Thymus (tissue), 11 donors: ENCODE results near the gene ITM2C. TPM values are rescaled to one million over a fixed set of nuclear protein-coding genes. Genes with fewer than 3 reads are reported as not detected.

Experiments
- DNase-seq, 9 donors: peaks; one replicate each; pipeline ENCODE4 v3.0.0-alpha.2; 2013; ENCODE audit warnings: low spot score in 9 of 9, low read depth in 6 of 9, missing footprints in 1 of 9
- H3K27ac ChIP-seq, 2 donors: one replicate each; pipeline ENCODE4 v1.5.1; 2013; ENCODE audit warnings: control low read depth in 1 of 2, low read depth in 1 of 2, low read length in 1 of 2, mild to moderate bottlenecking in 1 of 2, moderate library complexity in 1 of 2
- H3K27me3 ChIP-seq, 2 donors: one replicate each; pipeline ENCODE4 v1.5.1; 2013; ENCODE audit warnings: low read length in 1 of 2; ENCODE audit not compliant: control insufficient read depth in 2 of 2, insufficient read depth in 1 of 2
- H3K36me3 ChIP-seq, 2 donors: one replicate each; pipeline ENCODE4 v1.5.1; 2013; ENCODE audit warnings: low read length in 1 of 2, mild to moderate bottlenecking in 1 of 2, moderate library complexity in 1 of 2; ENCODE audit not compliant: control insufficient read depth in 2 of 2, insufficient read depth in 2 of 2
- H3K4me1 ChIP-seq, 2 donors: one replicate each; pipeline ENCODE4 v1.5.1; 2013; ENCODE audit warnings: low read length in 2 of 2; ENCODE audit not compliant: control insufficient read depth in 2 of 2, insufficient read depth in 2 of 2
- H3K4me3 ChIP-seq, 2 donors: one replicate each; pipeline ENCODE4 v1.5.1; 2013; ENCODE audit warnings: low read length in 2 of 2, control low read depth in 1 of 2, mild to moderate bottlenecking in 1 of 2
- H3K9me3 ChIP-seq, 2 donors: one replicate each; pipeline ENCODE4 v1.5.1; 2013; ENCODE audit warnings: low read length in 1 of 2, mild to moderate bottlenecking in 1 of 2; ENCODE audit not compliant: control insufficient read depth in 2 of 2, insufficient read depth in 1 of 2
- WGBS: extraction: QIAGEN DNeasy Blood & Tissue Kit; methylation state at CpG from one replicate; pipeline ENCODE4 v1.1.7; 2013; 5-methylcytosine and 5-hydroxymethylcytosine counted together
- polyA plus RNA-seq: library from polyadenylated mRNA; stranded (reverse); fragments of 200-250 nt; gene quantifications from one replicate; pipeline ENCODE4 v1.2.3, GENCODE V29; 2013
- total RNA-seq: library from RNA; stranded (reverse); fragments of 120-200 nt; gene quantifications from one replicate; pipeline ENCODE4 v1.2.4, GENCODE V29; 2013
- donor health status: healthy.

The ITM2C gene
- total and polyA plus RNA-seq, 2 donors, result 79.4 to 154 TPM

GRCh38 chr2:230922951-230923717 lies 58.4 kb downstream of the ITM2C start:
- H3K4me1 ChIP-seq, result peaks cover 2 to 44% of the 10 kb centered on the region in 2 donors
- H3K4me3 ChIP-seq, result no peak overlapping the region
- no peak overlapping the region for H3K27ac ChIP-seq
- no peaks in the 10 kb centered on the region for H3K9me3 ChIP-seq
- DNase-seq, result no peak
- WGBS, result 94% methylated on average over 16 of the region's 16 CpGs
- peaks cover 0 to 2% of the 10 kb centered on the region in 2 donors for H3K27me3 ChIP-seq
- H3K36me3 ChIP-seq, result no peaks in the 10 kb centered on the region

DNA sequence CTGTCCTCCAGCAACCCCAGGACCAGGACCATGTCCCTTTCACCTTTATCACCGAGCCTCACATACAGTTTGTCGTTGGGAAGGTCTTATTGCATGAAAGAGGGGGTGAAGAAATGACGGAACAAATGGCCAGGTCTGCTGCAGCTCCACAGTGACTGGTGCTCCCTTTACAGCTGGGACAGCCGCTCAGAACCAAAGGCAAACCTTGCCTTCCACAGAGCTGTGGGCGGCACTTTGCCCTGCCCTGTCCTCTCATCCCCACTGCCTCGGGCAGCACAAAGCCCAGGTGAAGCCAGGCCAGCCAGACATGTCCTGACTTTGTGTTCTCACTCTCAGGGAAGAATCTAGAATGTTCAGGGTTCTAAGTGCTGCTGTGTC lies 59.3 kb downstream of the ITM2C start:
- Histone ChIP-seq H3K4me3 (no peak overlapping the region), H3K27me3 (peaks cover 0 to 2% of the 10 kb centered on the region in 2 donors), H3K27ac (peak overlapping the region in 1 of 2 donors; percentile 84), H3K4me1 (peaks cover 2 to 52% of the 10 kb centered on the region in 2 donors), H3K36me3 (no peaks in the 10 kb centered on the region), H3K9me3 (no peaks in the 10 kb centered on the region)
- WGBS, result 97% methylated on average over 6 of the region's 6 CpGs
- DNase-seq, result no peak

GRCh38 chr2:230924470-230925341 lies 60.0 kb downstream of the ITM2C start, which contains the start of gene GPR55:
TSS of gene GPR55 (minus strand) at chr2:230925242. CDS start at chr2:230910962, 14,280 bp downstream.
- H3K27me3 ChIP-seq, result peaks cover 0 to 2% of the 10 kb centered on the region in 2 donors
- DNase-seq, result peak in 1 of 9 donors; percentile 69

GRCh38 chr2:230925443-230925878 lies 60.7 kb downstream of the ITM2C start:
- Histone ChIP-seq H3K27me3 (peaks cover 0 to 2% of the 10 kb centered on the region in 2 donors), H3K27ac (peak overlapping the region; percentile 75 to 84), H3K36me3 (no peaks in the 10 kb centered on the region), H3K4me1 (peaks cover 2 to 55% of the 10 kb centered on the region in 2 donors), H3K4me3 (no peak overlapping the region), H3K9me3 (no peaks in the 10 kb centered on the region)
- 72% methylated on average over 9 of the region's 9 CpGs for WGBS
- DNase-seq, result peak in 1 of 9 donors; percentile 42

More at GRCh38 chr2:230924470-230925341, 60.0 kb downstream of the ITM2C start, which contains the start of gene GPR55:
- Histone ChIP-seq H3K36me3 (no peaks in the 10 kb centered on the region), H3K4me3 (peak within 1 kb of the TSS in 1 of 2 donors; percentile 6), H3K4me1 (peaks cover 2 to 52% of the 10 kb centered on the region in 2 donors), H3K9me3 (no peaks in the 10 kb centered on the region), H3K27ac (peak within 1 kb of the TSS; percentile 75 to 84)
- WGBS, result 74% methylated on average over 26 of the region's 26 CpGs

DNA sequence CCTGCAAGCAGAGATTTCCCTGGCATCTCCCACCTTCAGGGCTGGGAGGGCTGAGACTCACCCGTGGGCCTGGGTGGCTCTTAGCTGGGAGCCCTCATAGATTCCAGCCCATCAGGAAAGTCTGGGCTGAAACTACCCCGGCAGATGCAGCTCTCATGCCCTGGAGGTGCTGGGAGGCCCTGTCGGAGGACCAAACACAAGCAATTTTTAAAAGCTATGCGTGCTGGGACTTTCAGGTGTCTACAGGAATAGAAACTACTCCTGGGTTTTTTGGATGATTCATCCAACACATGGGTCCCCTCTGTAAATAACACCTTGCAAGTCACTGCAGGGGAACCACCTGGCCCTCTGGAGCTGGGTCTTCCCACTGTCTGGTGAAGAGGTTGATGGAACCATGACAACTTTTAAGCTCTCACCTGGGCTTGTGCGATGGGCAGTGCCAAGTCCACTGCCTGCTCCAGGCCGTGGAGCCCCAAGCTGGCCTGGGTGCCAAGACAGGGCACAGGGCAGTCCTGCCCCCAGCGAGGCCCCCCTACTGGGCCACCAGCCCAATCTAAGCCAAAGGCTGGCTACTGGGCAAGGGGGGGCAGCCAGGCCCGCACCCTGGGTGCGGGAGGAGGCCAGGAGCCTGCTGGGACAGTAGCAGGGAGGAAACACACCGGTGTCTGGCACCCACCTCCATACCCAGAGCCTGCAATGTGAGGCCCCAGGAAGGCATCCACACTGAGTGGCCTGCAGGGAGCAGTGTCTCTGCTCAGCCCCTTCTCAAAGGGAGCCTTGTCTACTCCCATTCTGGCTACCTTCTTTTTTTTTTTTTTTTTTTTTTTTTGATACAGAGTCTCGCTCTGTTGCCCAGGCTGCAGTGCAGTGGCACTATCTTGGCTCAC lies 61.4 kb downstream of the ITM2C start:
- Histone ChIP-seq H3K9me3 (no peaks in the 10 kb centered on the region), H3K36me3 (no peaks in the 10 kb centered on the region), H3K4me3 (no peak overlapping the region), H3K27me3 (peaks cover 0 to 2% of the 10 kb centered on the region in 2 donors), H3K4me1 (peaks cover 2 to 59% of the 10 kb centered on the region in 2 donors), H3K27ac (peak overlapping the region; percentile 75 to 84)
- peak in 1 of 9 donors; percentile 35 for DNase-seq
- WGBS, result 94% methylated on average over 11 of the region's 11 CpGs

GRCh38 chr2:230927711-230928341 lies 63.1 kb downstream of the ITM2C start:
- no peak for DNase-seq
- Histone ChIP-seq H3K27ac (no peak overlapping the region), H3K4me1 (peaks cover 2 to 73% of the 10 kb centered on the region in 2 donors), H3K36me3 (no peaks in the 10 kb centered on the region), H3K9me3 (no peaks in the 10 kb centered on the region), H3K27me3 (no peaks in the 10 kb centered on the region), H3K4me3 (no peak overlapping the region)
- 82% methylated on average over 14 of the region's 14 CpGs for WGBS
